ENCODE results near the gene CFAP46. TPM values are rescaled to one million over a fixed set of nuclear protein-coding genes. Genes with fewer than 3 reads are reported as not detected.

The CFAP46 gene
- total RNA-seq, 1 donor from 2014 or later: 1.9 TPM

DNA sequence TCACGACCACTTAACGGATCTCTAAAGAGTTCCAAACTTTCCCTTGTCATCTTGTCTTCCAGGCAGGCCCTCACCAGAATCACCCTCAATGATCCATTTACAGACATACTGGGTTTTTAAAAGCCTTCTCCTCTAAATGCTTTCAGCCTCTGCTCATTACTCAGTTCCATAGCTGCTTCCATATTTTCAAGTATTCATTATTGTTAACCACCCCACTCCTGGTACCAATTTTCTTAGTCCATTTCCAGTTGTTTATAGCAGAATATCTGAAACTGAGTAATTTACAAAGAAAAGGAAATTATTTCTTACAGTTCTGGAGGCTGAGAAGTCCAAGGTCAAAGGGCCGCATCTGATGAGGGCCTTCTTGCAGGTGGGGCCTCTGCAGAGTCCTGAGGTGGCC is 100.0 kb downstream of the CFAP46 start:
- DNase-seq: no peak

DNA sequence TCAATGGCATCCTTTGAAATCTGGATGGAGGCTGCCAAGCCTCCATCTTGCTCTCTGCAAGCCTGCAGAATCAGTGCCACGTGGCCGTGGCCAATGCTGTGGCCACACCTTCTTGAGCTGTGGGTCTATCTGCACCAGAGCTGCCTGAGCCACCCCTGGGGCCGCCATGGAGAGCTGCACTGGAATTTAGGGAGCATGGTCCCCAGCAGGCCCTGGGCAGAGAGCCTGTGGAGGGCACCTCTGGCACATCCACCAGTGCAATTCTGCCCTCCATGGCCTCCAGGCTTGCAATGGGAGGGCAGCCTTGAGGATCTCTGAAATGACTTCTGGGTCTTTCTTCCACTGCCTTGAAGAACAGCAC is 100.8 kb downstream of the CFAP46 start:
- no peak for DNase-seq

DNA sequence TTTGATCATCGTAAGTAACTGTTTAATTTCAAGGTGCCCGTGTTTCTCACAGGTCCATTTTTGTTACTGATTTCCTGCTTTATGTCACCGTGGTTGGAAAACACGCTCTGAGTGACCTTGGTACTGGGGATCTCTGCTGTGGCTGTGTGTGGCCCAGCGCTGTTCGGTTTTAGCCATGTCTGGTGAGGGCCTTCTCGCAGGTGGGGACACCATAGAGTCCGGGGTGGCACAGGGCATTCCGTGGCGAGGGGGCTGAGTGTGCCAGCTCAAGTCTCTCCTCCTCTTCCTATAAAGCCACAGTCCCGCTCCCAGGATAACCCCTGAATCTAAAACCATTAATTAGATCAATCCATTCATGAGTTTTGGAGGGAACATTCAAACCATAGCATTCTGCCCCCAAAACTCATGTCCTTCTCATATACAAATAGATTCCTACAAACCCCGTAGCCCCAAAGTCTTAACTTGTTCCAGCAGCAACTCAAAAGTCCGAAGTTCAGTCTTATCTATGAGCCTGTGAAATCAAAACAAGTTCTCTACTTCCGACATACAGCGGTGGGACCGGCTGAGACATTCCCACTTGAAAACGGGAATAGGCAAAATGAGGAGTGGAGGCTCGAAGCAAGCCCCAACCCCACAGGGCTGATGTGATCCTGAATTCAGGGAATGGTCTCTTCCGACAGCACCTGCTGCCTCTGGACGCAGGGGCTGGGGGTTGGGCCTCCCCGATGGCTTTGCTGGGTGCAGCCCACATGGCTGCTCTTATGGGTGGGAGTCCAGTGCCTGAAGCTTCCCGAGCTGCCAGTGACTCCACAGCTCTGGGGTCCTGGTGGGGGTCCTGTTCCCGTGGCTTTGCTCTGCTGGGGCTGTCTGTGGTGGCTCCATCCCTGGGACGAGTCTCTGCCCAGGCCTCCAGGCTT is 101.4 kb downstream of the CFAP46 start:
- no peak for DNase-seq

DNA sequence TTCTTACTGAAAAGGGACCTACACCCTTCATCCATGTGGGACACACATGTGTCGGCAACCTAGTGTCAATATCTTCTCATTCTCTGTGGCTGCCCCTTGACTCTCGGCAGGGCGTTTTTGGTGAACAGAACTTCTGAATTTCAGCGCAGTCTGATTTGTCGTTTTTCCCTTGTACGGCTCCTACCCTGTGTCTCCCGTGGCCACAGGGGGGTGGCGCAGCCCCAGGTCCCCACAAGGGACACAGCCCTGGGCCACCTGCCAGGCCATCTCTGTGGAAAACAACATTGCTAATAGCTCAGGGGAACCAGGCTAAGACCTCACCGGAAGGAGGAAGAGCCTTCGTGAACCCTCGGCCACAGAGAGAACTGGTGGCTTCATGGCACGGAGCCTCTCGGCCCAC is 103.3 kb downstream of the CFAP46 start:
- DNase-seq: no peak

DNA sequence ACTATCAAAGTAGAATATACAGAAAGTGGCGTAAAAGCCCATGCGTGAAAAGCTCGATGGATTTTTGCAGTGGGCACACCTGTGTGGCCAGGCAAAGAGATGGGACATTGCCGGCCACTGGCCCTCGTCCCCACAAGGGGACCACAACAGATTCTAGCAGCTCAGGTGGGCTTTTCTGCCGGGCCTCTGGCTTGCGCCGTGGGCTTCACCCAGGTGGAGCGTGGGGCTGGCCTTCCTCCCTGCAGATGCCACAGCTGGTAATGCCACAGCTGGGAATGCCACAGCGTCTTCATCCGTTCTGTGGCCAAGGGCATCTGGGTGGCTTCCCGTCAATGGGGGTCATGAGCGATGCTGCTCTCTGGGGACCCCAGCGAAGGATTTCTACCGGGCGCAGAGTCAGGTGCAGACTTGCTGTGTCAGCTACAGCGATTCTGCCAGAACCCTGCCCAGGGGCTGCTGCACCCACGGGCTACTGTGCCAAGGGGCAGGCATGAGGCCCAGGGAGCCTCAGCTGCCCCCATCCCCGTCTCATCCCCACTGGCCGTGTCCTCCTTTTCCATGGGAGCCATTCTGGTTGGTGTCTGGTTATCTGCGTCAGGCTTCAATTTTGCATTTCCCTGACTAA is 103.9 kb downstream of the CFAP46 start:
- DNase-seq: no peak

DNA sequence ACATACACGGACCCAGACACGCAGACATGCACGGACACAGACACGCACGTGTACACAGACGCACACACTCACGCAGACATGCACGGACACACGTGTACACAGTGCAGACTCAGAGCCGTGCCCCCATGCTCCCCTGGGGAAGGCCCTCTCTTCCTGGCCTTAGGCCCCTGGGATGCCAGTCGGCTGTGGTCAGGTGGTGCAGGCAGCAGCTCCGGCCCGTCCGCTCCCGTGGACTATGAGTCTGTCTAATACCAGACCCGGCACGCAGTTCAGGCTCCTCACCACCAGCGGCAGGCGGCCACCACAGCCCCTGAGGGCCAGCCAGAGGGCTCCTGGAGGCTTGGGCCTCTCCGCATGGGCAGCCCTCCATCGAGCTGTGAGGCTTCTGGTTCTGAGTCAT is 104.5 kb downstream of the CFAP46 start:
- no peak for DNase-seq

DNA sequence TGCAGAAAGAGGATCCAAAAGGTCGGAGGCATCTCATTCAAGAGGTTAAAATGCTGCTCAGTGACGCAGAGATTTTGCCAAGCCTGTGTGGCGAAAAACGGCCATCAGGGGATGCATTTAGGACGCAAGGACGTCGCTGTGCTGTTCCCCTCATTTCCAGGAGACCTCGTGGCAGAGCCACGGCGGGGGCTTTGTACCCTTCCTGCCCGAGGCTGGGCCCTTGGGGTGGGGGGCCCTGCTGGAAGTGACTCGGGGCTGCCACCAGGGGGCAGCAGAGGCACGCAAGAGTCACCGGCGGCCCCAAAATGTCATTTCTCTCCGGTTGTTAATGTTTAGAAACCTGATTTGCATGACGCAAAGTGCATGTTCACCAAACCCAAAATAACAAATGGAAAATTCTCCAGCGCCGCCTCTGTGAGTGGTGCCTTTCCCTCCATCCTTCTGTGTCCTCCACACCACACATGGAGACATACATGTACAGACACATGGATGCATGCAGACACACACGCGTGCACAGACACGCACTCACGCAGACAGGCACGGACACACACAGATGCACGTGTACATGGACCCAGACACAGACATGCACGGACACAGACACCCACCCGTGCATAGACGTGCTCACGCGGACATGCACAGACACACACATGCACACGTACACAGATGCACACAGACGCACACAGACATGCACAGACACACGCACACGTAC is 105.4 kb downstream of the CFAP46 start:
- peak; percentile 13 for DNase-seq

DNA sequence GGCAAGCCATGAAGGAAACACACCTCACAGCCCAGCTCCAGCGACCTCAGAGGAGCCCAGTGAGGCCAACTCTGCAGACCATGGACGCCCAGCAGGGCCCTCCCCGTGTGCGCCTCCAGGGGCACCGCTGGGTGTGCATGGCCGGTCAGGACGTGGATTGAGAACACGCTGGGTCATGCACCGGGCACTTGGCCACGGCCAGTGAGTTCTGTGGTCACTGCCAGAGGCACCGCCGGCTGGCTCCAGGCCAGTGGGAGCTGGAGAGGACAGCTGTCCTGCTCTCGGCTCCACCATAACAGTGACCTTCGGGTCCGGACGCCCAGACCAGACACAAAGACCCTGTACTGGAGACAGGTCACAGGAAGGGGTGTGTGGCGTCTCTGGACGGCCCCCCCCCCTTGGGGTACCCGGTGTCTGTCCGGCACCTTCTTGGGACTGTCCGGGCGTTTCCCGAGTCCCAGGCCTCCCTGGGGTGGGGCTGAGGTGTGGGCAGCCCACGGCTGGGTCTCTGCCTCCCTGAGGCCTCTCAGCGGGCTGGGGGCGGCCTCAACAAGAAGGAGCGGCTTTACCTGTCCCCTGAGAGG is 106.0 kb downstream of the CFAP46 start:
- peak; percentile 20 for DNase-seq

DNA sequence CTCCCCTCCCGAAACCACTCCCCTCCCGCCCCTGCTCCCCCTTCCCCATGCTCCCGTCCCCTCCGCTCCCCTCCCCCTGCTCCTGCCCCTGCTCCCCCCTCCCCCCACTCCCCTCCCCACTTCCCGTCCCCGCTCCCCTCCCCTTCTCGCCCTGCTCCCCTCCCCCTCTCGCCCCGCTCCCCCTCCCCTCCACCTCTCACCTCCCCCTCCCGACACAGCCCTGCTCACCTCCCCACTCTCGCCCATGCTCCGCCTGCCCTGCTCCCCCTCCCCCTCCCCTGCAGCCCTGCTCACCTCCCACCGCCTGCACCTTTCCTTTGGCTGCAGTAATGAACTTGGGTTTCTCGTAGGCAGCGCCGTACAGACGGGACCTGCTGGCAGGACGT is 106.5 kb downstream of the CFAP46 start:
- no peak for DNase-seq

DNA sequence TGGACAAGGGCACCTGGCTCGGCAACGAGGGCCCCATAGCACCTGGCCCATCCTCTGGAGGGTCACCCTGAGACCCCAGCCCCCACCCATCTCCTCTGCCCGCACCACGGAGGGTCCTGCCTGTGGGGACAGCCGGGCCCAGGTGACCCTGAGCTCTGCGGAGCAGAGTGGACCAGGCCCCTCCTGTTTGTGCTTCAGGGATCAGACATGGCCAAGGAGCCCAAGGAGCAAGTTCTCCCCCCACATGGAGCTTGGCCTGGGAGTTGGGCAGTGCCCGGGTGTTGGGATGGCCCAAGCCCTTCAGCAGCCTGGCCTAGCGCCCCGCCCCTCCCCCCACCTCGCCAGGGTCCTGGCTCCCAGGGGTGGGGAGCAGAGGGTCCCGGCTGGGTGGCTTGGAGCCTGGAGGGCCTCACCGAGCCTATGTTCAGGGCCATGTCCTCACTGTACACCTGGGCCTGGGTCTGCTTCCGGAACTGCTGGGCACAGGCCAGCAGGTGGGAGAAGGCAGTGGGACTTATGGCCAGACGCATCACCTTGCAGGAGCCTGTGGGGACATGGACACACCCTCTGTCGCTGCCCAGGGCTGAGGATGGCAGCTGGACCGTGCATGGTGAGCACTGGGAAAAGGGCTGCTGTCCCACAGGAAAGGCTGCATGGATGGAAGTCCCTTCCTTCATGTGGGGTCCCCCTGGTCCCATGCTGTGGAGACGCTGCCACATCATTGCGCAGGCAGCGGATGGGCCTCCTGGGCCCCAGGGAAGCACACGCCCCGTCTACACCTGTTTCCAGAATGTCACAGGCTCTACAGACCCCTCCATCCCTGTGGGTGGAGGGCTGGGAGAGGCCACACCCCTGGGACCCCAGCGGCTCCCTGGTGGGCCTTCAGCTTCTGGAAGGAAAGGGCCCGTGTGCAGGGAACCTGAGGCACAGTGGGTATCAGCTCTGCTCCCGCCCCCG is 107.2 kb downstream of the CFAP46 start:
- no peak for DNase-seq

DNA sequence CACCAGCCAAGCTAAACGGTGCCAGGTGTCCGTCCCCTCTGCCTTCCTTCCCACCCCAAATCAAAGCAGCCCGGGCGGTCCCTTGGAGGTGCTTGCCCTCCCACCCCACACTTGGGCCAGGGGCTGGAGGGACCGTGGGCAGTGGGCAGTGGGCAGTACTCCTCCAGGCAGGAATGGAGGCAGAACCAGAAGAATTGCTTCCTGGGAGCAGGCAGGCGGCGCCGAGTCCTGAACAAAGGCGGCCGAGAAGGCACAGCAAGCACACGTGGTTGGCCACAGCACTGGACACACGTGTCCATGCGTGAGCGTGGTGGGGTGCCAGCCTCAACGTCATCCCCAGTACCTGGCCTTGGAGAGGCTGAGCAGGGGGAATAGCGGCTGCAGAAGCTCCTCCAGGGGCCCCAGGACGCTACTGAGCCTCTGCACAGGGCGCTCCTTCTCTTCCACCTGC is 108.0 kb downstream of the CFAP46 start:
- DNase-seq: no peak

DNA sequence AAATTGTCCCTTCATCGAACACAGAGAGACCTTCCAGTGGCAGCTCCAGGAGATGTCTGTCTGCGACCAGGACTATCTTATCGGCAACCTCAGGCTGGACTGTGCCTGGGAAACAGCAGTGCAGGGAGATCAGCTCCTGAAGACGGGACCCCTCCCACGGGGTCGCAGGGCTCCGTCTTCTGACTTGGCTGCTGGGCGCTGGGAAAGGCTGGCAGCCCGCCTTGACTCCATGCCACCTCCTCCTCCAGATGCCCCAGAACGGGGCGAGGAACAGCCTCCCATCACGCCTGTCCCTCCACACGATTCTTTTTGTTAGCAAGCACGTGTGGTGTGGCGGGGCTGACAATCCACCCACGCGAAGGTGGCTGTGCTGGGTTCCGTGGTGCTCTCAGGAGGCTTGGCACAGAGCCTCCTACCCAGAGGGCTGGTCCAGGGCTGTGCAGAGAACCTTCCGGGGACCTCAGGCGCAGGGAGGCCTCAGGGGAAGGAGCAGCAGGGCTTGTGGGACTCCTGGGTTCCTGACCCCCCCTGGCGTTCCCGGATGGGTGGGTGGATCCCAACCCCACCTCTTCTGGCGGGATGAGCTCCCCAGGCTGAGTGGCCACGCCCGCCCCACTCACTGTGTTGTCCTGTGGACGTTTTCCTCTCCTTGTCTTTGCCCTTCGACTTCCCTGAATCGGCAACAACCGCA is 108.8 kb downstream of the CFAP46 start:
- DNase-seq: no peak

DNA sequence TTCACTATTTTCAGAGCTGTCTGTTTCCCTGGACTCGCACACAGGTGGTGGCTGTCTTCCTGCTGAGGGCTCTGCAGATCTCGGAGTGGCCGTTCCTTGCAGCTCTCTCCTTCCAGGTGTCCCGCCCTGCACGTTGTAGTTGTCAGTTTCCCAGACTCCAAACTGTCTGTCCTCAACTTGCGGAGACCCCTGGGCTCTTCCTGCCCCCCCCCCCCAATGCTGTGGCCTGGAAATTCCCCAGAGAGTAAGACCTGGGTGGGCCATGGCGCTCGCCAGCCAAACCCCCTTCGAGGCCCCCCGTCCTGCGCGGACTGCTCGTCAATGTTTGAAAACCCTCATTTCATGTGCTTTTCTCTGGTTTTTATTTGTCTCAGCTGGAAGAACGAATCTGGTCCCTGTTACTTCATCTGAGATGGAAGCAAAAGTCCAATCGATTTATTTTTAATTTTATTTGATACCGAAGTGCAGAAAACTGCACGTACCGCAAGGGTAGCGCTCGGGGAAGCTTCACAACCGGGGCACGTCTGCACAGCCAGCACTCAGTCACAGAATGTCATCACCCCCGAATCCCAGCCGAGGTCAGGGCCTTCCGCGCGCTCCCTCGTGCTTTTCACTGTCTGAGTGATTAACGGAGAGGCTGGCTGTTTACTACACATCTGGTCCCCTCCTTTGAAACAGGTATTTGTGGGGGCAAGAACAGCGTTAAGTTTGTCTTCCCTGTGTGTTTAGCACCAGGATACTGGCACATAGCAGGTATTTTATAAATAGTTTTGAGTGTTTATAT is 110.0 kb downstream of the CFAP46 start:
- DNase-seq: no peak

DNA sequence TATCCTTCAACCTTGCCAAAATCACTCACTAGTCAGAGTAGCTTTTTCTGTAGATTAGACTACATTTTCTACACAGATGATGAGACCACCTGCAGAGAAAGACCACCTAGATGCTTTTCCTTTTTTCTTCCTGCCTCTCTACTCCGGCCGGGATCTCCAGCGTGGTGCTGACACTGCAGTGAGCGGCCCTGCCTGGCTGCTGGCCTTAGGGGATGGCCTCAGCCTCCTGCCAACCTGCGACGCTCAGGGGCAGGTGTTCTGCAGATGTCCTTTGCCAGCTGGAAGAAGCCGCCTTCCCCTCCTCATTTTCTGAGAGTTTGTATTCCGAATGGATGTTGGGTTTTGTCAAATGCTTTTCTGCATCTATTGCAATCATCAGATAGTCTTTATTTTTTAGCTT is 113.0 kb downstream of the CFAP46 start:
- no peak for DNase-seq

DNA sequence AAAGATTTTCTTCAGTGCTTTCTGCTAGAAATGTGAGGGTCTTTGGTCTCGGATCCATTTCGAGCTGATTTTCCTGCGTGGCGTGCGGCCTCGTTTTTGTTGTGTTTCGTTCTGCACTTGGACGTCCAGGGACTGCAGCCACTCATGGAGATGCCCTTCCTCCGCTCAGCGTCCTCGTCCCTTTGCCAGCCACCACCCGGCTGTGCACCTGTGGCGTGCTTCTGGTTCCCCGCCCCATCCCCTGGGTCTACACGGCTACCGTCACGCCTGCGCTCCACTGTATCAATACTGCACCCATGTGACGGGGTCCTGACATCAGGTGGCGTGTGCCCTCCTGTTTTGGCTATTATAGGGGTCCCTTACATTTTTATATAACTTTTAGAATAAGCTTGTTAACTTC is 113.7 kb downstream of the CFAP46 start:
- DNase-seq: no peak

DNA sequence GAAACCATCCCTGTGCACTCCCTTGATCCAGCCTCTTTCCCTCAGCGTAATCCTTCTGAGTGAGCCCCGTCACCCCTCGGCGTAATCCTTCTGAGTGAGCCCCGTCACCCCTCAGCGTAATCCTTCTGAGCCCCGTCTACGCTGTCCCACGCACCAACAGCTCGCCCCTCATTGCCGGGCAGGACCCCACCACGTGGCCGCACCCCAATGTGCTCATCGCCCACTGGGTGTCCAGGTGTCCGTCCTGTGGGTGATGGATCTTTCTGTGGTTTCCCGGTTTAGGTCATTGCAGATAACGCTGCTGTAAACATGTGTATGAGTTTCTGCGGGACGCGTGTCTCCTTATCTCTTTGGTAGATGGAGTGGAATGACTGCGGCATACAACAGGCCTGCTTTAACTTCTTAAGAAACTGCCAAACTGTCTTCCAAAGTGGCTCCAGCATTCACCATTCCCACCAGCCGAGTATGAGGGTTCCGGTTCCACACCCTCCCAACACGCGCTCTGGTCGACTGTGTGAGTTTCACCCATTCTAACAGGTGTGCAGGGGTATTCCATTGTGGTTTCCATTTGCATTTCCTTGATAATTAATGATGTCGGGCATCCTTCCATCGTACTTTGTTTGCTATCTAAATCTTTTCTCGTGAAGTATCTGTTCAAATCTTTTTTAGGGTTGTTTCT is 114.4 kb downstream of the CFAP46 start:
- no peak for DNase-seq

DNA sequence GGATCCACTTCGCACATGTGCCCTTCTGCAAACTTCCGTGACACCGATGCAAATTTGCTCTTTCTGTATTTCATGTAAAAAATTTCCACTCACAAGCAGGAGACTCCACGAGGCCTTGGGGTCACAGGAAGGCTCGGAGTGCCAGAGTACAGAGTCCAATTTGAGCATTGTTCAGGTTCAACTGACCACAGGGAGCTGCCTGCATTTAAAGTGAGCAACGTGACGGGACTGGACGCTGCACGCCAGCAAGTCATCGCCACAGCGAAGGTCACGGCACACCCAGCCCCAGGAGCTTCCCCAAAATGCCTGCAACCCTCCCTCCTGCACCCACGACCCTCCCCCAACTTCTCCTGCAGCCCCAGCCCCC is 115.0 kb downstream of the CFAP46 start:
- DNase-seq: no peak

DNA sequence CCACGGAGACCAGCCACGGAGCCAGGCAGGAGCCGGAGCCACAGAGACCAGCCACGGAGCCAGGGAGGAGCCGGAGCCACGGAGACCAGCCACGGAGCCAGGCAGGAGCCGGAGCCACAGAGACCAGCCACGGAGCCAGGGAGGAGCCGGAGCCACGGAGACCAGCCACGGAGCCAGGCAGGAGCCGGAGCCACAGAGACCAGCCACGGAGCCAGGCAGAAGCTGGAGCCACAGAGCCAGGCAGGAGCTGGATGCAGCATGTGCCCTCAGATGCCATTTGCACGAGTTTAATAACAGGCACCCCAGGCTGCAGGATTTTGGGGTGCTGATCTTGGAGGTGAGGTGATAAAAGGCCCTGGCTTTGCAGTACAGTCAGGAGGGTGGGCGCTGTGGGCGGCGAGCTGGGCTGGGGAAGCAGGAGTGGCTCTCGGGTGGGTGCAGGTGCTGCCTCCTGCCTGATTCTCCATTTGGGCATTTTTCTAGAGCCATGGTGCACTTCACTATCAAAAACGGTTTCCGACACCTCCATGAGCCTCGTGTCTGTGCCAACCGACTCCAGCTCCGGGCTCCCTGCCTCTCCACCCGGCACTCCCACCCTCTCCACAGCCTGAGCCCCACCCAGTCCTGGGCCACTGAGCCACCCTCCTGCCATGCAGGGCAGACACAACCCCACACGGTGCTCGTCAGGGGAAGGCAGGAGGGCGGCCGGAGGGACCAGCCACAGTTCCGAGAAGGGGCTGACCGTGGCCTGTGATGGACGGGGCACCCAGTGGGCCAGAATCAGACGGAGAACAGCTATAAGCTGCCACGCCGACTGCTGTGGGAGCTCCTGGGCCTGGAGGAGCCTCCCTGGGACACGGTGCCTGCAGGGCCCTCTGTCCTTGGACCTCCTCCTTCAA is 115.6 kb downstream of the CFAP46 start:
- no peak for DNase-seq

All from occipital lobe (tissue), 2 donors.